ENCODE data around the gene CCNQ. TPM values are rescaled to one million over a fixed set of nuclear protein-coding genes. Genes with fewer than 3 reads are reported as not detected.

Gene CCNQ
- total and polyA plus RNA-seq, 2 donors (not counting 1 experiment from before 2014, with no cell fraction given): 31.8 to 66.0 TPM

GRCh38 chrX:153544727-153545126 lies 54.2 kb downstream of the CCNQ start:
- POLR2A ChIA-PET: no interaction called here
- no peak for ATAC-seq (ENCODE audit: low read depth)

GRCh38 chrX:153539979-153540358 lies 59.0 kb downstream of the CCNQ start:
- Mint-ChIP-seq H3K4me1 (no peaks in the 10 kb centered on the region), H3K4me3 (no peak overlapping the region), H3K9me3 (ENCODE audit: insufficient read depth) (no peaks in the 10 kb centered on the region), H3K27ac (no peak overlapping the region), H3K27me3 (peaks cover 3% of the 10 kb centered on the region)
- Histone ChIP-seq H3K9ac (ENCODE audit: low read length) (no peak overlapping the region), H2AFZ (ENCODE audit: insufficient read depth, low read depth, low read length, poor library complexity, severe bottlenecking) (peak overlapping the region; percentile 13), H3K4me3 (ENCODE audit: control extremely low read depth in 1 of 5, extremely low read depth in 1 of 5, insufficient read depth in 1 of 5, low read depth in 2 of 5, low read length in 4 of 5) (no peak overlapping the region), H3K9me3 (ENCODE audit: control extremely low read depth in 1 of 3, control insufficient read depth in 2 of 3, insufficient read depth in 1 of 3, low read length in 2 of 3) (no peaks in the 10 kb centered on the region), H3K36me3 (replicated peaks in 1 of 2; ENCODE audit: control extremely low read depth in 1 of 2, control insufficient read depth in 1 of 2, extremely low read depth in 1 of 2, insufficient read depth in 2 of 2, low read length in 1 of 2) (no peaks in the 10 kb centered on the region), H3K4me2 (replicated peaks; ENCODE audit: low read depth, low read length, poor library complexity, severe bottlenecking) (no peak overlapping the region), H3K79me2 (ENCODE audit: control insufficient read depth, insufficient read depth, low read length) (no peaks in the 10 kb centered on the region), H3K27me3 (replicated peaks in 1 of 4; ENCODE audit: control extremely low read depth in 1 of 4, control insufficient read depth in 3 of 4, insufficient read depth in 4 of 4, low read length in 3 of 4) (no peaks in the 10 kb centered on the region), H3K27ac (ENCODE audit: low read length in 2 of 2) (no peak overlapping the region), H3K4me1 (ENCODE audit: control insufficient read depth in 2 of 2, insufficient read depth in 2 of 2, low read length in 2 of 2) (peaks cover 0 to 3% of the 10 kb centered on the region in 2 donors), H4K20me1 (ENCODE audit: control insufficient read depth, insufficient read depth, low read length, poor library complexity, severe bottlenecking) (no peaks in the 10 kb centered on the region)
- ChIA-PET CTCF (interaction anchor here (0.7 to 6.1 kb wide), 11 partner anchors 12 to 407 kb away, joined by 3 to 95 read pairs (median 4); partner anchors contain the start of gene DUSP9), POLR2A (no interaction called here)
- TF ChIP-seq CTCF (IDR thresholded peaks at IDR 0.05): no peak
- TF ChIP-seq EZH2 (IDR thresholded peaks at IDR 0.05; ENCODE audit: borderline replicate concordance, insufficient read depth, low read depth, low read length, poor library complexity, severe bottlenecking): no peak
- intact Hi-C loops (cut with micrococcal nuclease): loop anchor here (1.0 kb wide), 2 partner anchors 109 to 128 kb away; no protein-coding TSS in a partner anchor
- WGBS (ENCODE audit: insufficient coverage): 84% methylated on average over 6 of the region's 9 CpGs
- no peak for ATAC-seq (ENCODE audit: low read depth)
- DNase-seq: no peak

More at GRCh38 chrX:153544727-153545126, 54.2 kb downstream of the CCNQ start:
- H3K4me1 ChIP-seq (ENCODE audit: control insufficient read depth in 2 of 2, insufficient read depth in 2 of 2, low read length in 2 of 2): peaks cover 0 to under 1% of the 10 kb centered on the region in 2 donors
- H2AFZ ChIP-seq (ENCODE audit: insufficient read depth, low read depth, low read length, poor library complexity, severe bottlenecking): no peak overlapping the region
- Mint-ChIP-seq H3K9me3 (ENCODE audit: insufficient read depth) (no peaks in the 10 kb centered on the region), H3K27ac (no peak overlapping the region), H3K4me3 (no peak overlapping the region), H3K27me3 (peaks cover 6% of the 10 kb centered on the region), H3K4me1 (no peaks in the 10 kb centered on the region)
- no peaks in the 10 kb centered on the region for H3K79me2 ChIP-seq (ENCODE audit: control insufficient read depth, insufficient read depth, low read length)
- TF ChIP-seq EZH2 (IDR thresholded peaks at IDR 0.05; ENCODE audit: borderline replicate concordance, insufficient read depth, low read depth, low read length, poor library complexity, severe bottlenecking) (no peak), CTCF (IDR thresholded peaks at IDR 0.05) (no peak)
- H3K27me3 ChIP-seq (replicated peaks in 1 of 4; ENCODE audit: control extremely low read depth in 1 of 4, control insufficient read depth in 3 of 4, insufficient read depth in 4 of 4, low read length in 3 of 4): no peaks in the 10 kb centered on the region
- no peaks in the 10 kb centered on the region for H4K20me1 ChIP-seq (ENCODE audit: control insufficient read depth, insufficient read depth, low read length, poor library complexity, severe bottlenecking)
- CTCF ChIA-PET: interaction anchor here (1.0 kb wide), 1 partner anchor 9 kb away, joined by 3 read pairs; no protein-coding TSS in a partner anchor
- no peak overlapping the region for H3K4me2 ChIP-seq (replicated peaks; ENCODE audit: low read depth, low read length, poor library complexity, severe bottlenecking)
- H3K9me3 ChIP-seq (ENCODE audit: control extremely low read depth in 1 of 3, control insufficient read depth in 2 of 3, insufficient read depth in 1 of 3, low read length in 2 of 3): no peaks in the 10 kb centered on the region
- no peak overlapping the region for H3K4me3 ChIP-seq (ENCODE audit: control extremely low read depth in 1 of 5, extremely low read depth in 1 of 5, insufficient read depth in 1 of 5, low read depth in 2 of 5, low read length in 4 of 5)
- intact Hi-C loops (cut with micrococcal nuclease): no loop called here
- H3K27ac ChIP-seq (ENCODE audit: low read length in 2 of 2): no peak overlapping the region
- no peaks in the 10 kb centered on the region for H3K36me3 ChIP-seq (replicated peaks in 1 of 2; ENCODE audit: control extremely low read depth in 1 of 2, control insufficient read depth in 1 of 2, extremely low read depth in 1 of 2, insufficient read depth in 2 of 2, low read length in 1 of 2)
- WGBS (ENCODE audit: insufficient coverage): 86% methylated on average over 1 of the region's 8 CpGs
- DNase-seq: no peak
- no peak overlapping the region for H3K9ac ChIP-seq (ENCODE audit: low read length)
